Lower lobe of right lung (tissue), 2 donors: Measurements from ENCODE around the gene MACO1. TPM values are rescaled to one million over a fixed set of nuclear protein-coding genes. Genes with fewer than 3 reads are reported as not detected.
"Not testable (repeated sequence)": the region's sequence is repeated elsewhere in the genome, so short reads cannot be mapped to it uniquely, and the experiment has no call there.

Experiments used
- ATAC-seq, 2 donors: fragments of 200-7000 bp; cut with Tn5 transposase; one replicate each; pipeline ENCODE4 v1.9.1; 2020 to 2022; ENCODE audit warnings: mild to moderate bottlenecking in 2 of 2, moderate library complexity in 2 of 2
- DNase-seq: peaks from one replicate; pipeline ENCODE4 v3.0.0-alpha.2; 2020
- H3K27ac ChIP-seq: fragments of 200-600 bp; one replicate; pipeline ENCODE4 v1.8.0; 2022
- H3K27me3 ChIP-seq: fragments of 200-600 bp; one replicate; pipeline ENCODE4 v1.8.0; 2022; ENCODE audit warnings: low read depth
- H3K36me3 ChIP-seq: fragments of 200-600 bp; one replicate; pipeline ENCODE4 v1.8.0; 2022; ENCODE audit warnings: mild to moderate bottlenecking
- H3K4me1 ChIP-seq: fragments of 200-600 bp; one replicate; pipeline ENCODE4 v1.8.0; 2022
- H3K4me3 ChIP-seq: fragments of 200-600 bp; one replicate; pipeline ENCODE4 v1.8.0; 2022; ENCODE audit warnings: mild to moderate bottlenecking
- H3K9me3 ChIP-seq: fragments of 200-600 bp; one replicate; pipeline ENCODE4 v1.8.0; 2022
- intact Hi-C: fragments of 100-400 bp; cut with DNase I; formaldehyde crosslinking; loops from one replicate; pipeline ENCODE4 v1.11.0; 2022
- total RNA-seq: library from RNA; stranded (reverse); fragmentation: NEBNext Ultra II Directional; extraction: Animal tissue kit (Norgen Biotek cat#: 25700); gene quantifications from one replicate; pipeline ENCODE4 v1.2.1, GENCODE V29; 2021
- donor health status: DM: no; HTN: yes; CAD: no; lungs with severe emphysema.

The MACO1 gene
- total RNA-seq, 1 donor from 2014 or later = 19.7 TPM

DNA sequence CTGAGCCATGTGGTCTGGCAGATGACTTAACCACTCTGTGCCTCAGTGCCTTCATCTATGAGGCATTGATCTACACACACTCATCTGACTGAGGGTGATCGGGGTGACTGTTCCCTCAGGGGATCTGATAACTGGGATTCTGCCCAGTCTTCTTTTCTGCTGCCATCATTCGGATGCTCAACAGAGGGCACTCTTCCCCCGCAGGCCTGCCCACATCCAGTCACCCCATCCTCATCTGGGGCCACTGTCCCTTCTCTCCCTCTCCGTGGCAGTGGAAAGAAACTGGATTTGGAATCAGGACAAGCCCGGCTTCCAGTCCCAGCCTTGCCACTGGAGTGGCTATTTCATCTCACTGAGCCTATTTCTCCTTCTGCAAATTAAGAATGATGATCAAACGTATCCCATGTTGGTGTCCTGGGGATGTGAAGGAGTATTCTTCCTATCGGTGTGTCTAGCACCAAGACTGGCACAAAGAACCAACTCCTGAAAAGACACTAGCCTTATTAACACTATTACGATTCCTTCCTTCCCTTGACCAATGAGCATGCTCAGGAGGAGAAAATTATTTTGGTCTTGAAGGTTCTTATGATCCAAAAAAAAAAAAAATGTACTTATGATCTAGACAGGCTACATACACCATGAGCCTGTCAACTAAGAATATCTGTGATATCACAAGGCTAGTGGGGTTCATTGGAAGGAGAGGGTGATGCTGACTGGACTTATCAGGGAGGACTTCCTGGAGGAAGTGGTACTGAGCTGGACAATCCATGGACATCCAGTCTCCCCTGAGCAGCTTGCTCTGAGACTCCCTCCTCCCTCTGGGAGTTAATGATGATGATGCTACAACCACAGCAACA, 27.5 kb upstream of the MACO1 start:
- H3K4me1 ChIP-seq, DNase-seq, H3K27ac ChIP-seq, H3K27me3 ChIP-seq, H3K4me3 ChIP-seq, H3K36me3 ChIP-seq, intact Hi-C loops, H3K9me3 ChIP-seq: not testable (repeated sequence)
- peak; percentile 77 to 79 for ATAC-seq

DNA sequence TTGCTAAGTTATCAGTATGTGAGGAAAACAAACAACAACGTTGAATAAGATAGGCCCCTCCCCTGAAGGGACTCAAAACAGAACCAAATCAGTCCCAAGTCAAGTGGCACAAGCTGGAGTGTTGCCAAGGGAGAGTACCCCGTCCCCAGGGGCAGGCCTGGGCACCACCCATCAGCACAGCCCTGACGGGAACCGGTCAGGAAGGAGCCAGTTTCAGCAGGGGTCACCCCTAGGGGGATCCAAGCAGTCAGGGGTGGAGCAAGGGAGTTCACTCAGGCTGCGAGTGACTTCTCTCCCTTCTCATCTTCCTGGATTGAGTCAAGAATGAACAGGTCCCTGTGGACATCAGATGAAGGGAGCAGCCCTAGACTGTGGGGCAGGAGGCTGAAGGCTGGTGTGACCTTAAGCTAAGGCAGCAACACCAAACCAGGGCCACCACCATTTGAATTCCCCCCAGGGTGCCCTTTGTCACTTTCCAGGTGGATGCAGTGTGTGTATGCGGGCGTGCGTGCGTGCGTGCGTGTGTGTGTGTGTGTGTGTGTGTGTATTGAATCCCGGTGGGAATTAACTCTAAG, 24.9 kb upstream of the MACO1 start:
- H3K36me3 ChIP-seq, H3K9me3 ChIP-seq, intact Hi-C loops, H3K4me3 ChIP-seq, DNase-seq, H3K27me3 ChIP-seq, H3K27ac ChIP-seq, ATAC-seq, H3K4me1 ChIP-seq: not testable (repeated sequence)

DNA sequence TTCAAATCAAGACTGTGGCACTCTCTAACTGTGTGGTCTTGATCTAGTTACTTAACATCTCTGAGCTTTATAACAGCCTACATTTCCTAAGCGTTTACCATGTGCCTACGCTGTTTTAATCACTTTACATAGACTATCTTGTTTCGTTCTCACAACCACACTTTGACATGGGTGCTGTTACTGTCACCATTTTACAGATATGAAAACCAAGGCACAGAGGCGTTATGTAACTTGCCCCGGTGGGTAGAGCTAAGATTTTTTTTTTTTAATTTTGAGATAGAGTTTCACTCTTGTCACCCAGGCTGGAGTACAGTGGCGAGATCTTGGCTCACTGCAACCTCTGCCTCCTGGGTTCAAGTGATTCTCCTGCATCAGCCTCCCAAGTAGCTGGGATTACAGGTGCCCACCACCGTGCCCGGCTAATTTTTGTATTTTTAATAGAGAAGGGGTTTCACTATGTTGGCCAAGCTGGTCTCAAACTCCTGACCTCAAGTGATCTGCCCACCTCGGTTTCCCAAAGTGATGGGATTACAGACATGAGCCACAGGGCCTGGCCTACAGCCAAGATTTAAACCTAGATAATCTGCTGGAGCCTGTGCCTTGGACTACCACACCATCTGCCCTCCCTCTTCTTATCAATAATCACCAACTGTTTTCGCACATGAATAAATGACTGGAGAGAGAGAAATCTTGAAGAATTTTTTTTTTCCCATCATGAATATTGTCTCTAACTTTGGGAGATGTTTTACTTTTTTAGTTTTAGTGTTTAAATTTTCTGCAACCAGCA, 20.9 kb upstream of the MACO1 start:
- H3K27ac ChIP-seq, intact Hi-C loops, H3K4me1 ChIP-seq, H3K4me3 ChIP-seq, H3K27me3 ChIP-seq, H3K36me3 ChIP-seq, DNase-seq, ATAC-seq, H3K9me3 ChIP-seq: not testable (repeated sequence)

DNA sequence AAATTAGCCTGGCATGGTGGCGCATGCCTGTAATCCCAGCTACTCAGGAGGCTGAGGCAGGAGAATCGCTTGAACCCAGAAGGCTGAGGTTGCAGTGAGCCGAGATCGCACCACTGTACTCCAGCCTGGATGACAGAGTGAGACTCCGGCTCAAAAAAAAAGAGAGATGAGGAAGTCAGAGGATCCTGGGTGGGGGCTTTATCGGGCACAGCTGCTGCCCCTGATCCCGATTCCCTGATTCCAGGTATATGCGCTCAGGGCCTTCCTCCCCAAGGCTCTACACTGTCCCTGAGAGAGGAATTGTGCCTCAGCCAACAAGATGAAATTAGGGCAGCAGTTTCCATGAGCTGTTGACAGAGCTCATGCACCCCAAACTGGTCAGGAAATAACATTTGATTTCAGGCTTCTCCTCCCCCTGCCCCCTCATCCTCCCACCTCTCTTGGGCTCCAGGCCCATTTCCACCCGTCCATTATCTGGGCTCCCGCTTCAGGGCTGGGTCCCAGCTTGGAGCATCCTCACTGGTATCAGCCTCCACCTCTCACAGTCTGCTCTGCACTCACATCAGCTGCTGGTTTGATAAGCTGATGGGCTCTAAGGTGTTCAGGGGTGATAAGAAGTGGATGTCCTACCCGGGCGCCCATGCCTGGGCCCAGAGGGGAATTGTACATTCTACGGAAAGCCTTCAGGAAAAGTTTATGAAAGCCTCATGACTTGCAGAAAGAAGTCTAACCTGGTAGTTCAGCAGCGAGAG, 17.6 kb upstream of the MACO1 start:
- ATAC-seq, H3K4me3 ChIP-seq, intact Hi-C loops: not testable (repeated sequence)

DNA sequence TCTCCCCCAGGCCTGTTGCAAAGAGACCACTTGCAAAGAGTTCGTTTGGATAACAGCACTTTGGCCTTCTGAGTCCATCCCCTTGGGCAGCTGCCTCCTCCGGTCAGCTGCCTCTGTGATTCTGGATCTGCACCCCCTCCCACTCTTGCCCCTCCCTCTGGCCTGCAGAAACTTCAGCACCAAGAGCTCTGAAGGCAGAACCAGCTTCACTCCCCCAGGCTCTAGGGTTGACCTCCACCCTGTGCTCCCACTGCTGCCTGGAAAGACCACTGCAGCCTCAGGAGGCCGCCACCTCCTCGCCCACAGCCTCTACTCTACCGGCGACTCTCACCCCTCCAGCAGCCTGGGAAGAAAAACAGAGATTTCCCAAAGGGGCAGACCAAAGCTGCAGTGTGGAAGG, 16.5 kb upstream of the MACO1 start:
- H3K36me3 ChIP-seq, H3K27me3 ChIP-seq, ATAC-seq, intact Hi-C loops, H3K27ac ChIP-seq, H3K9me3 ChIP-seq, H3K4me1 ChIP-seq, H3K4me3 ChIP-seq, DNase-seq: not testable (repeated sequence)

More for the DNA sequence above, 17.6 kb upstream of the MACO1 start:
- not testable (repeated sequence) for H3K4me1 ChIP-seq, H3K9me3 ChIP-seq, DNase-seq, H3K27me3 ChIP-seq, H3K36me3 ChIP-seq, H3K27ac ChIP-seq

DNA sequence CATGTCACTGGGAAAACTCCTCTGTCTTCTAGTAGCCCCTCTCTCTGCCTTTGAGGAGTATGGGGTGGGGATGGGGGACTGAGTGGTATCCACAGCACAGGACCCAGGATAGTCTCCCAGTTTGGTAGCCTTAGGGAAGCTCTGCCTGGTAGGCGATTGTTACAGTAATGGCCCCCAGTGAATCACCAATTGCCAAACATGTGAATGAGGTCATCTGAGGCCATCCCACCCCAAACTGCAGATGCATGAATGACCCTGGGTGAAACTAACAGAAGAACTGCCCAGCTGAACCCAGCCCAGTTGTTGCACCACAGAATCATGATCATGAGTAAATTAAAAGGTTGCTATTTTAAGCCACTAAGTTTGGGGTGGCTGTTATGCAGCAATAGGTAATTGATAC, 16.1 kb upstream of the MACO1 start:
- H3K27ac ChIP-seq, H3K9me3 ChIP-seq, ATAC-seq, H3K27me3 ChIP-seq, H3K4me3 ChIP-seq, DNase-seq, intact Hi-C loops, H3K4me1 ChIP-seq, H3K36me3 ChIP-seq: not testable (repeated sequence)

DNA sequence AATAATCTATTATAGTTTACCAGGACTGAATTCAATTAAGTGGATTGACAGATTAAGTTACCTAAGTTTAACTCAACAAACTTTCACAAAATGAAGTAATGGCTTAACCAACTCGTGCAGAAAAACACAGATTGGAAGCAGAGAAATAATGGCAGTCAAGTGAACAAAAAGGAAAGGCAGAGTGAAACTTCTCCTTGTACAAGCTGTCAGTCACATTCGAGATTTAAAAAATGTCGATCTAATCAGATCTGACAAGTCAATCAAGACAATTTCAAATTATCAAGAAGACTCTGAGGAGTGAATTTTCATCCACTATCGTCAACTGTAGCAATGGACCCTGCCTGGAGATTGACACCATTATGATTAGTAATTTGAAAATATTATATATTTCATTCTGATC, 13.4 kb upstream of the MACO1 start:
- H3K4me1 ChIP-seq, H3K27me3 ChIP-seq, intact Hi-C loops, H3K9me3 ChIP-seq, H3K27ac ChIP-seq, ATAC-seq, DNase-seq, H3K36me3 ChIP-seq, H3K4me3 ChIP-seq: not testable (repeated sequence)

DNA sequence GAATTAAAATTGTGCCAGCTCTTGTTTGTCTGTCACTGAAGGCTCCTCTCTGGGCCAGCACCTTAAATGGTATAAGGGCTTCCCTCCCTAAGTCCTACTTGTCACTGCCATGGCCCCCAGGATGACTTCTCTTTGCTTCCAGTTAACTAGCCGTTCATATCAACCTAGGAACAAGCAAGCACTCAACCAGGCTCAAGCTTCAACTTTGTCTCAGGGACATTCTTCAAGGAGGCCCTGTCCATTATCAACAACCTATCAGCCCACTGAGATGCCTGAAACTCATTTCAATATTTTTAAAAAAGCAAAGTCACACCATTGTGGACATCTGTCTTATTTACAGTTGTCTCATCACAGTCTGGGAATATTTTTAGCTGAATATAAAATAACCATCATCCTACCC, 11.4 kb upstream of the MACO1 start:
- H3K36me3 ChIP-seq, H3K27me3 ChIP-seq, intact Hi-C loops, ATAC-seq, H3K27ac ChIP-seq, H3K4me1 ChIP-seq, DNase-seq, H3K4me3 ChIP-seq, H3K9me3 ChIP-seq: not testable (repeated sequence)

DNA sequence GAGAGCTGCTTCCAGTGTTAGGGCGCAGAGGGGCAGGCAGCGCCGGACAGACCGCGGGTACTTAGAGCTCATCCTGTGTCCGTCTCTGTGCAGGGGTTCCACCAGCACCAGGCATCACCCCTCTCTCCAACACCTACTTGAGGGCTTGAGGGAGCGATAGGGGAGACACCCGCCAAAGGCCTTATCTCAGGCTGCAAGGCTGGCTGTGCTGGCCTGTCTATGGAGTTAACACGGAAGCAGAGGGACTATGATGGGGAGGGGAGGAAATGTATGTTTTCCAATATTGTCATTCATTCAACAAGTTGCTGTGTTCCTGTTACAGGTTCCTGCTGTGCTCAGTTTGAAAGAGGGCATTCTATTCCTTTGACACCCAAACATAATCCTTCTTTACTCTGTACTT, 10.0 kb upstream of the MACO1 start, which contains the start of gene RHCE:
Gene RHCE, minus strand, starts transcription at position 111 of the 400 bp plus-strand sequence. Its CDS starts 39 bp downstream, at position 72.
- DNase-seq, H3K4me1 ChIP-seq, intact Hi-C loops, H3K36me3 ChIP-seq, H3K27me3 ChIP-seq, H3K9me3 ChIP-seq, ATAC-seq, H3K4me3 ChIP-seq, H3K27ac ChIP-seq: not testable (repeated sequence)

DNA sequence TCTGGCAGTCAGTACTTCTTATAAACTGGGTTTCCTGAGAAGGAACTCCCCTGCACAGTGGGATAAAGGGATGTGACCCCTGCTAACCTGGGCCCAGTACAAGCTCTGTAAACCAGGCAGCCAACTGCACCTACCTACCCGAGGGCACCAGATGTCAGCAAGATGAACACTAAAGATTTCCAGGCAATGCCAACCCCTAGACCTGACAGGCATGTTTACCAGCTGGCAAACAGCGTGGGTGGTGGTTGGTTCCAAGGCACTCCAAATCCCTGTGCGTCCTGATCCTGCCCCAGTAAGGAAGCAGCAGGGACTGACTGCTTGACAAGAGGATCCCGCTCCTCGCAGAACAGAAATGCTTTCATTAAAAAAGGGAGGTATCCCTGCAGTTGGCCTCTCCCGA, 7.5 kb upstream of the MACO1 start:
- H3K36me3 ChIP-seq, H3K9me3 ChIP-seq, H3K27ac ChIP-seq, intact Hi-C loops, H3K4me1 ChIP-seq, H3K4me3 ChIP-seq, DNase-seq, H3K27me3 ChIP-seq: not testable (repeated sequence)
- peak; percentile 19 to 28 for ATAC-seq
